WTC11 (cell line): Measurements from ENCODE around the gene MTA3. TPM values are rescaled to one million over a fixed set of nuclear protein-coding genes. Genes with fewer than 3 reads are reported as not detected.

ENCODE experiments used
- ATAC-seq: fragments of 200-7000 bp; cut with Tn5 transposase; 2 replicates; pipeline ENCODE4 v1.10.0; 2021; ENCODE audit warnings: mild to moderate bottlenecking, moderate library complexity
- CTCF ChIA-PET: fragments of 300-600 bp; sonication (Branson Sonifier 250); formaldehyde crosslinking; loops from one replicate; lab custom pipeline; 2021; ENCODE audit warnings: antibody characterized with exemption; lab: Charles Lee
- POLR2A ChIA-PET: fragments of 350-600 bp; sonication (Branson Sonifier 250); formaldehyde crosslinking; loops from one replicate; lab custom pipeline; 2021; ENCODE audit warnings: antibody characterized with exemption; lab: Charles Lee
- DNase-seq: peaks from one replicate; pipeline ENCODE4 v3.0.0; 2021; ENCODE audit warnings: low spot score
- H3K27ac Mint-ChIP-seq: 2 replicates; pipeline ENCODE4 v1.8.0; 2021; ENCODE audit warnings: mixed read lengths
- H3K27me3 Mint-ChIP-seq: 2 replicates; pipeline ENCODE4 v1.8.0; 2021; ENCODE audit warnings: low read depth, mild to moderate bottlenecking, moderate library complexity, mixed read lengths
- H3K36me3 Mint-ChIP-seq: 2 replicates; pipeline ENCODE4 v1.8.0; 2021; ENCODE audit warnings: mixed read lengths
- H3K4me1 Mint-ChIP-seq: 2 replicates; pipeline ENCODE4 v1.8.0; 2022; ENCODE audit warnings: mixed read lengths
- H3K4me3 Mint-ChIP-seq: 2 replicates; pipeline ENCODE4 v1.8.0; 2021; ENCODE audit warnings: mild to moderate bottlenecking, moderate library complexity, mixed read lengths
- H3K9me3 Mint-ChIP-seq: 2 replicates; pipeline ENCODE4 v1.8.0; 2021; ENCODE audit warnings: mixed read lengths
- AR ChIP-seq: fragments of 250-450 bp; sonication (Bioruptor Pico); IDR thresholded peaks from 2 replicates; pipeline ENCODE4 v1.9.0; 2021; ENCODE audit warnings: mild to moderate bottlenecking
- ATF3 ChIP-seq: sonication (generic); formaldehyde crosslinking; conservative IDR thresholded peaks from 2 replicates; pipeline ENCODE4 v1.8.1; 2022; ENCODE audit warnings: mild to moderate bottlenecking, missing genetic modification reagents
- CTCF ChIP-seq: fragments of 200-600 bp; IDR thresholded peaks from 2 replicates; pipeline ENCODE4 v1.8.0; 2022; ENCODE audit warnings: antibody characterized with exemption
- E2F1 ChIP-seq: sonication (generic); formaldehyde crosslinking; IDR thresholded peaks from 2 replicates; pipeline ENCODE4 v1.8.0; 2022; ENCODE audit warnings: mild to moderate bottlenecking, missing genetic modification reagents
- ESRRA ChIP-seq: sonication (generic); formaldehyde crosslinking; IDR thresholded peaks from 2 replicates; pipeline ENCODE4 v1.8.1; 2022; ENCODE audit warnings: mild to moderate bottlenecking, missing genetic modification reagents, borderline replicate concordance
- ETV6 ChIP-seq: sonication (generic); formaldehyde crosslinking; IDR thresholded peaks from 2 replicates; pipeline ENCODE4 v1.8.1; 2022; ENCODE audit warnings: mild to moderate bottlenecking, missing genetic modification reagents
- JUN ChIP-seq: sonication (generic); formaldehyde crosslinking; IDR thresholded peaks from 2 replicates; pipeline ENCODE4 v1.8.0; 2023; ENCODE audit warnings: mild to moderate bottlenecking, missing genetic modification reagents
- MAX ChIP-seq: sonication (generic); formaldehyde crosslinking; IDR thresholded peaks from 2 replicates; pipeline ENCODE4 v1.8.0; 2022; ENCODE audit warnings: mild to moderate bottlenecking, missing genetic modification reagents
- NFE2L1 ChIP-seq: sonication (generic); formaldehyde crosslinking; IDR thresholded peaks from 2 replicates; pipeline ENCODE4 v1.8.1; 2023; ENCODE audit warnings: missing genetic modification reagents
- NR1H2 ChIP-seq: sonication (generic); formaldehyde crosslinking; IDR thresholded peaks from 2 replicates; pipeline ENCODE4 v1.9.0; 2021; ENCODE audit warnings: mild to moderate bottlenecking, moderate library complexity, missing genetic modification reagents
- NR2C2 ChIP-seq: sonication (generic); formaldehyde crosslinking; IDR thresholded peaks from 2 replicates; pipeline ENCODE4 v1.8.0; 2022; ENCODE audit warnings: mild to moderate bottlenecking, missing genetic modification reagents
- SMAD4 ChIP-seq: sonication (generic); formaldehyde crosslinking; IDR thresholded peaks from 2 replicates; pipeline ENCODE4 v1.8.0; 2022; ENCODE audit warnings: mild to moderate bottlenecking, missing genetic modification reagents
- TCF7 ChIP-seq: sonication (generic); formaldehyde crosslinking; IDR thresholded peaks from 2 replicates; pipeline ENCODE4 v1.8.0; 2022; ENCODE audit warnings: mild to moderate bottlenecking, low read depth, missing genetic modification reagents, moderate library complexity
- USF1 ChIP-seq: sonication (generic); formaldehyde crosslinking; IDR thresholded peaks from 2 replicates; pipeline ENCODE4 v1.8.0; 2022; ENCODE audit warnings: mild to moderate bottlenecking, missing genetic modification reagents
- ZNF232 ChIP-seq: sonication (generic); formaldehyde crosslinking; IDR thresholded peaks from 2 replicates; pipeline ENCODE4 v1.8.0; 2022; ENCODE audit warnings: mild to moderate bottlenecking, missing genetic modification reagents
- ZNF281 ChIP-seq: sonication (generic); formaldehyde crosslinking; IDR thresholded peaks from 2 replicates; pipeline ENCODE4 v1.8.0; 2023; ENCODE audit warnings: mild to moderate bottlenecking, missing genetic modification reagents
- ZNF425 ChIP-seq: fragments of 250-450 bp; sonication (Bioruptor Pico); conservative IDR thresholded peaks from 2 replicates; pipeline ENCODE4 v1.9.0; 2021; ENCODE audit warnings: mild to moderate bottlenecking
- ZNF512 ChIP-seq: sonication (generic); formaldehyde crosslinking; IDR thresholded peaks from 2 replicates; pipeline ENCODE4 v1.8.1; 2022; ENCODE audit warnings: missing genetic modification reagents, borderline replicate concordance
- total RNA-seq: library from RNA; stranded (reverse); gene quantifications from 3 replicates; pipeline ENCODE4 v1.2.3, GENCODE V29; 2021

MTA3 gene
- total RNA-seq, 1 experiment from 2014 or later: 153 TPM

- TF ChIP-seq ZNF281 (CRISPR knock-in tag) (no peak), ETV6 (CRISPR knock-in tag) (no peak)
Observed at GRCh38 chr2:42693013-42693615, 124.7 kb downstream of the MTA3 start (continued).

GRCh38 chr2:42693688-42694479 lies 125.5 kb downstream of the MTA3 start:
- Mint-ChIP-seq H3K4me1 (peaks cover 17% of the 10 kb centered on the region), H3K27ac (peak overlapping the region; percentile 94), H3K4me3 (no peak overlapping the region), H3K9me3 (no peaks in the 10 kb centered on the region), H3K36me3 (peaks cover 16% of the 10 kb centered on the region), H3K27me3 (no peaks in the 10 kb centered on the region)
- no peak for TF ChIP-seq NR2C2
- no peak for TF ChIP-seq TCF7
- no peak for TF ChIP-seq JUN (CRISPR knock-in tag)
- no peak for TF ChIP-seq CTCF
- no peak for TF ChIP-seq MAX
- TF ChIP-seq NFE2L1: no peak
- no peak for TF ChIP-seq AR (CRISPR knock-in tag)
- TF ChIP-seq ESRRA: no peak
- no peak for TF ChIP-seq NR1H2 (CRISPR knock-in tag)
- no peak for TF ChIP-seq SMAD4 (CRISPR knock-in tag)
- CTCF ChIA-PET: interaction anchor here (0.6 kb wide), 2 partner anchors 232 to 282 kb away, joined by 3 read pairs; no protein-coding TSS in a partner anchor
- peak; percentile 60 for ATAC-seq
- POLR2A ChIA-PET: interaction anchor here (0.5 kb wide), 1 partner anchor 46 kb away, joined by 3 read pairs; no protein-coding TSS in a partner anchor
- DNase-seq: no peak

- ChIA-PET CTCF (no interaction called here), POLR2A (no interaction called here)
- peaks cover 13% of the 10 kb centered on the region for H3K36me3 Mint-ChIP-seq
- no peak overlapping the region; the same call in 1 of the 2 replicates for H3K27ac Mint-ChIP-seq
- H3K9me3 Mint-ChIP-seq: no peaks in the 10 kb centered on the region
- DNase-seq (no peak), ATAC-seq (no peak)
- H3K4me3 Mint-ChIP-seq: no peak overlapping the region
- no peaks in the 10 kb centered on the region for H3K27me3 Mint-ChIP-seq
- peaks cover 11% of the 10 kb centered on the region for H3K4me1 Mint-ChIP-seq
- TF ChIP-seq ZNF232: no peak
- no peak for TF ChIP-seq USF1 (CRISPR knock-in tag)
- no peak for TF ChIP-seq ZNF425
- TF ChIP-seq E2F1 (CRISPR knock-in tag): no peak
- TF ChIP-seq ATF3 (CRISPR knock-in tag): no peak
- no peak for TF ChIP-seq ZNF512 (CRISPR knock-in tag)
Observed at GRCh38 chr2:42696987-42697386, 128.6 kb downstream of the MTA3 start.
